Purkinje cell (primary cell): Measurements from ENCODE around the gene VSIR. TPM values are rescaled to one million over a fixed set of nuclear protein-coding genes. Genes with fewer than 3 reads are reported as not detected.

ENCODE experiments used
- polyA plus RNA-seq: library from polyadenylated mRNA; unstranded; fragments of >200 nt; fragmentation: Nextera tagmentation; gene quantifications from 2 replicates; pipeline ENCODE4 v1.2.1, GENCODE V29; 2014

The VSIR gene
- polyA plus RNA-seq = not detected in 2 replicates

GRCh38 chr10:71773221-71773971, at the start of gene VSIR:
TSS of gene VSIR (minus strand) at chr10:71773520. CDS start at chr10:71773439, 81 bp downstream.

GRCh38 chr10:71719464-71720201, 53.7 kb downstream of the VSIR start, which contains the start of gene C10orf105:
TSS of gene C10orf105 (minus strand) at chr10:71719778. CDS start at chr10:71716337, 3,441 bp downstream.

Other genes starting within 250 kb of the VSIR start
- not detected in 2 replicates for gene C10orf105, start 53.7 kb downstream of the VSIR start, polyA plus RNA-seq
- gene PSAP, start 77.7 kb upstream of the VSIR start, polyA plus RNA-seq = 545 and 555 TPM in 2 replicates
- gene CHST3, start 190.9 kb upstream of the VSIR start, polyA plus RNA-seq = 0.82 and 0.98 TPM in 2 replicates